GM12878 (cell line): Measurements from ENCODE around the gene MYO1D. TPM values are rescaled to one million over a fixed set of nuclear protein-coding genes. Genes with fewer than 3 reads are reported as not detected.

Experiments
- ATAC-seq: fragments of 200-7000 bp; cut with Tn5 transposase; 3 replicates; pipeline ENCODE4 v1.9.1; 2020; ENCODE audit warnings: mild to moderate bottlenecking, moderate library complexity
- BruUV-seq: library from RNA; stranded (reverse); fragments of 400-500 nt; replicated peaks from 2 replicates; lab custom pipeline; 2021; lab: Mats Ljungman, UMichigan
- CTCF ChIA-PET: fragments of 300-600 bp; sonication (Branson Sonifier 250); formaldehyde crosslinking; extraction: SDS; loops from one replicate; lab custom pipeline; 2021; ENCODE audit warnings: inconsistent platforms; lab: Yijun Ruan, JAX
- POLR2A ChIA-PET: fragments of 350-600 bp; formaldehyde crosslinking; extraction: SDS; loops from one replicate; lab custom pipeline; 2021; ENCODE audit warnings: inconsistent platforms; lab: Charles Lee
- RAD21 ChIA-PET: fragments of 300-600 bp; sonication (Branson Sonifier 250); formaldehyde crosslinking; loops from one replicate; lab custom pipeline; 2023; ENCODE audit warnings: antibody characterized with exemption; ENCODE audit not compliant: unreplicated experiment; lab: Charles Lee
- SMC1A ChIA-PET: fragments of 300-600 bp; sonication (Branson Sonifier 250); formaldehyde crosslinking; loops from one replicate; lab custom pipeline; 2023; ENCODE audit not compliant: unreplicated experiment, uncharacterized antibody; lab: Charles Lee
- DNase-seq: peaks from one replicate; pipeline ENCODE4 v3.0.0-alpha.2; 2011; ENCODE audit warnings: low read depth, low spot score
- FAIRE-seq: peaks from 3 replicates; lab custom pipeline; 2011; peaks lifted over from hg19 to GRCh38; lab: Jason Lieb, UNC
- H2AFZ ChIP-seq: 2 replicates; pipeline ENCODE4 v1.6.0; 2011; ENCODE audit warnings: low read depth, low read length, control low read depth; ENCODE audit not compliant: control insufficient read depth
- H3K27ac ChIP-seq: 2 replicates; pipeline ENCODE4 v1.5.1; 2011; ENCODE audit warnings: control low read depth; ENCODE audit not compliant: control insufficient read depth, insufficient read depth
- H3K27me3 ChIP-seq, 2 experiments: replicated peaks in 1 of 2; 2 replicates each; pipeline versions ENCODE4 v1.6.0 to v1.6.1; 2011; ENCODE audit warnings: low read length in 1 of 2; ENCODE audit not compliant: control insufficient read depth in 2 of 2, insufficient read depth in 2 of 2
- H3K36me3 ChIP-seq, 2 experiments: 2 replicates each; pipeline ENCODE4 v1.5.1; 2011; ENCODE audit warnings: low read length in 1 of 2; ENCODE audit not compliant: control insufficient read depth in 2 of 2, insufficient read depth in 2 of 2
- H3K4me1 ChIP-seq: 2 replicates; pipeline ENCODE4 v1.6.1; 2011; ENCODE audit warnings: mild to moderate bottlenecking, low read length, moderate library complexity, mixed read lengths; ENCODE audit not compliant: control insufficient read depth, insufficient read depth
- H3K4me2 ChIP-seq: 2 replicates; pipeline ENCODE4 v1.6.0; 2011; ENCODE audit warnings: control low read depth; ENCODE audit not compliant: control insufficient read depth, insufficient read depth
- H3K4me3 ChIP-seq: fragments of 200-600 bp; sonication (generic); 2 replicates; pipeline ENCODE4 v1.5.1; 2016
- H3K79me2 ChIP-seq: 2 replicates; pipeline ENCODE4 v1.6.0; 2011; ENCODE audit warnings: low read length; ENCODE audit not compliant: control insufficient read depth, insufficient read depth
- H3K9ac ChIP-seq: 2 replicates; pipeline ENCODE4 v1.8.0; 2011; ENCODE audit warnings: low read length, control low read depth, mixed read lengths; ENCODE audit not compliant: control insufficient read depth, insufficient read depth
- H3K9me3 ChIP-seq: replicated peaks from 3 replicates; pipeline ENCODE4 v1.5.1; 2011; ENCODE audit warnings: mild to moderate bottlenecking, low read length; ENCODE audit not compliant: control insufficient read depth, insufficient read depth
- H4K20me1 ChIP-seq: 2 replicates; pipeline ENCODE4 v1.6.0; 2011; ENCODE audit not compliant: control insufficient read depth, insufficient read depth
- BHLHE40 ChIP-seq, 2 experiments: fragments of 450-650 bp in 1 of 2; IDR thresholded peaks; 2 replicates each; pipeline ENCODE4 v1.6.1; 2011 to 2017; ENCODE audit warnings: low read depth in 2 of 2, borderline replicate concordance in 1 of 2, improper control_type of control experiment in 1 of 2, low read length in 1 of 2, mild to moderate bottlenecking in 1 of 2
- EGR1 ChIP-seq, 2 experiments: IDR thresholded peaks; 1 replicate in 1 of 2; 2 replicates in 1 of 2; pipeline ENCODE4 v1.6.1; 2011 to 2012; ENCODE audit warnings: low read depth in 2 of 2, low read length in 2 of 2, borderline replicate concordance in 1 of 2, mild to moderate bottlenecking in 1 of 2, moderate library complexity in 1 of 2
- IKZF1 ChIP-seq: fragments of 450-650 bp; conservative IDR thresholded peaks from 2 replicates; pipeline ENCODE4 v1.6.1; 2017; ENCODE audit warnings: antibody characterized with exemption, mild to moderate bottlenecking
- MEF2B ChIP-seq: fragments of 450-650 bp; IDR thresholded peaks from 2 replicates; pipeline ENCODE4 v1.6.1; 2018; ENCODE audit warnings: mild to moderate bottlenecking, moderate library complexity; ENCODE audit not compliant: partially characterized antibody, poor library complexity, severe bottlenecking
- MLLT1 ChIP-seq: fragments of 450-650 bp; IDR thresholded peaks from 2 replicates; pipeline ENCODE4 v1.6.1; 2016; ENCODE audit warnings: mild to moderate bottlenecking
- PAX8 ChIP-seq: fragments of 450-650 bp; IDR thresholded peaks from 2 replicates; pipeline ENCODE4 v1.6.1; 2017; ENCODE audit warnings: mild to moderate bottlenecking, moderate library complexity
- POLR2AphosphoS5 ChIP-seq: IDR thresholded peaks from 2 replicates; pipeline ENCODE4 v1.6.1; 2011; ENCODE audit warnings: mild to moderate bottlenecking, low read length, inconsistent platforms
- RUNX3 ChIP-seq: IDR thresholded peaks from 2 replicates; pipeline ENCODE4 v1.6.1; 2012; ENCODE audit warnings: low read length, inconsistent platforms
- SMAD1 ChIP-seq: fragments of 450-650 bp; IDR thresholded peaks from 2 replicates; pipeline ENCODE4 v1.6.1; 2018; ENCODE audit warnings: mild to moderate bottlenecking, low read depth; ENCODE audit not compliant: partially characterized antibody
- TARDBP ChIP-seq: IDR thresholded peaks from 2 replicates; pipeline ENCODE4 v1.6.1; 2016; ENCODE audit warnings: borderline replicate concordance
- ZNF24 ChIP-seq: fragments of 450-650 bp; IDR thresholded peaks from 2 replicates; pipeline ENCODE4 v1.6.1; 2017; ENCODE audit warnings: antibody characterized with exemption, mild to moderate bottlenecking
- ZNF622 ChIP-seq: fragments of 450-650 bp; IDR thresholded peaks from 2 replicates; pipeline ENCODE4 v1.6.1; 2017; ENCODE audit warnings: mild to moderate bottlenecking, inconsistent platforms
- WGBS: methylation state at CpG from one replicate; pipeline ENCODE4 v1.1.6; 2016; ENCODE audit warnings: low lambda C conversion rate; ENCODE audit not compliant: insufficient replicate concordance, insufficient coverage; ENCODE audit errors: missing lambda C conversion rate; 5-methylcytosine and 5-hydroxymethylcytosine counted together
- in situ Hi-C: fragments of 300-500 bp; cut with MboI; formaldehyde crosslinking; loops from 9 replicates; pipeline ENCODE4 v1.14.3; 2018; ENCODE audit warnings: mixed read lengths
- intact Hi-C: fragments of 100-400 bp; cut with micrococcal nuclease; formaldehyde crosslinking; loops from one replicate; pipeline ENCODE4 v1.14.2; 2022; ENCODE audit not compliant: unreplicated experiment
- polyA plus RNA-seq, 11 experiments: library from polyadenylated mRNA; depleted of rRNA in 4 of 11; unstranded in 6 of 11; stranded (reverse) in 5 of 11; fragments of >200 nt; fragmentation: Nextera tagmentation in 4 of 11; fragmentation: Illumina TruSeq in 1 of 11; extraction: Ambion mirVana in 4 of 11; extraction: Trizol in 1 of 11; gene quantifications; 1 replicate in 1 of 11; 2 replicates in 10 of 11; pipeline versions ENCODE4 v1.2.1 to v1.2.3, GENCODE V29; 2011 to 2016; ENCODE audit warnings: inconsistent platforms in 2 of 11, missing spikeins in 2 of 11, low read depth in 1 of 11
- total RNA-seq, 4 experiments: library from RNA; depleted of rRNA in 3 of 4; stranded (reverse); fragments of >200 nt in 3 of 4; fragmentation: Illumina TruSeq in 1 of 4; extraction: Trizol in 1 of 4; gene quantifications; 2 replicates each; pipeline versions ENCODE4 v1.2.1 to v1.2.3, GENCODE V29; 2013 to 2021

The MYO1D gene
- total and polyA plus RNA-seq, 10 of the 15 experiments (the other 5 are each of a cell fraction or from before 2014, with no cell fraction given), result 1.8 to 37.7 (median 25.4) TPM

- POLR2A ChIA-PET, result no interaction called here
- no peak for DNase-seq
- no peak for FAIRE-seq
- TF ChIP-seq ZNF24 (no peak), EGR1 (IDR thresholded peaks at IDR 0.05; ENCODE audit: borderline replicate concordance in 1 of 2, low read depth in 2 of 2, low read length in 2 of 2) (no peak), TARDBP (no peak), IKZF1 (no peak), ZNF622 (no peak), POLR2AphosphoS5 (no peak)
- TF ChIP-seq, all 136 proteins: peak for 0
- H2AFZ ChIP-seq, result no peak overlapping the region
- no peaks in the 10 kb centered on the region; the same call in 2 of the 3 replicates for H3K9me3 ChIP-seq
- RAD21 ChIA-PET, result no interaction called here
- peaks cover 10% of the 10 kb centered on the region for H3K4me1 ChIP-seq
- no peaks in the 10 kb centered on the region for H4K20me1 ChIP-seq
- WGBS, result 85% methylated on average over 10 of the region's 10 CpGs
- no peaks in the 10 kb centered on the region; a peak in 1 of 4 replicates for H3K36me3 ChIP-seq
- intact Hi-C loops, result no loop called here
- CTCF ChIA-PET, result no interaction called here
- SMC1A ChIA-PET, result no interaction called here
- BruUV-seq, result no TSS peak
- no peak overlapping the region for H3K4me2 ChIP-seq
- in situ Hi-C loops, result no loop called here
- H3K27ac ChIP-seq, result no peak overlapping the region
- no peak overlapping the region for H3K4me3 ChIP-seq
- no peak for ATAC-seq
- no peaks in the 10 kb centered on the region for H3K27me3 ChIP-seq
- H3K79me2 ChIP-seq, result no peaks in the 10 kb centered on the region
- no peak overlapping the region for H3K9ac ChIP-seq
Measured at GRCh38 chr17:32529604-32530003, 347.3 kb downstream of the MYO1D start.

- H3K27me3 ChIP-seq, result no peaks in the 10 kb centered on the region
- WGBS, result 78% methylated on average over 7 of the region's 7 CpGs
- H3K79me2 ChIP-seq, result no peaks in the 10 kb centered on the region
- ChIA-PET RAD21 (interaction anchor here (0.6 kb wide), 1 partner anchor 30 kb away, joined by 3 read pairs; no protein-coding TSS in a partner anchor), CTCF (interaction anchor here (1.1 kb wide), 1 partner anchor 38 kb away, joined by 3 read pairs; no protein-coding TSS in a partner anchor), SMC1A (interaction anchor here (2.3 to 5.9 kb wide), 2 partner anchors 11 to 24 kb away, joined by 7 to 101 read pairs; no protein-coding TSS in a partner anchor), POLR2A (interaction anchor here (1.6 kb wide), 1 partner anchor 20 kb away, joined by 3 read pairs; no protein-coding TSS in a partner anchor)
- BruUV-seq, result no TSS peak
- H3K9me3 ChIP-seq, result no peaks in the 10 kb centered on the region; the same call in 2 of the 3 replicates
- H2AFZ ChIP-seq, result no peak overlapping the region
- H3K4me1 ChIP-seq, result peaks cover 17% of the 10 kb centered on the region
- DNase-seq, result no peak
- ATAC-seq, result no peak
- FAIRE-seq, result no peak
- H3K27ac ChIP-seq, result no peak overlapping the region
- in situ Hi-C loops (no loop called here), intact Hi-C loops (no loop called here)
- H3K36me3 ChIP-seq, result no peaks in the 10 kb centered on the region; a peak in 1 of 4 replicates
- no peaks in the 10 kb centered on the region for H4K20me1 ChIP-seq
- no peak overlapping the region for H3K4me2 ChIP-seq
- no peak overlapping the region for H3K9ac ChIP-seq
- TF ChIP-seq PAX8 (no peak), MEF2B (no peak), SMAD1 (no peak), BHLHE40 (IDR thresholded peaks at IDR 0.05; ENCODE audit: borderline replicate concordance in 1 of 2, low read depth in 2 of 2, low read length in 1 of 2) (no peak), RUNX3 (peak; percentile 84), MLLT1 (0 out of 2 replicates have a peak, but pooled peaks have one; percentile 32)
- no peak overlapping the region for H3K4me3 ChIP-seq
Measured at GRCh38 chr17:32528825-32529224, 348.1 kb downstream of the MYO1D start.
